ENCODE results near the gene SETD5. TPM values are rescaled to one million over a fixed set of nuclear protein-coding genes. Genes with fewer than 3 reads are reported as not detected.

The SETD5 gene
- total and polyA plus RNA-seq, 2 of the 4 experiments (the other 2 are of a cell fraction): 42.7 to 62.9 TPM

GRCh38 chr3:9386078-9386459 is 11.3 kb upstream of the SETD5 start:
- no peak overlapping the region for H2AK5ac ChIP-seq (ENCODE audit: low read depth, low read length)
- intact Hi-C loops (cut with micrococcal nuclease): no loop called here
- H3K9ac ChIP-seq (ENCODE audit: low read depth, low read length): no peak overlapping the region
- no TSS peak for BruUV-seq (replicated peaks)
- no peak overlapping the region for H4K5ac ChIP-seq (ENCODE audit: low read depth, low read length)
- H2AK9ac ChIP-seq (replicated peaks; ENCODE audit: low read depth, low read length, poor library complexity): no peak overlapping the region
- no peak overlapping the region for H4K8ac ChIP-seq (ENCODE audit: low read depth in 2 of 2, low read length in 2 of 2)
- H2BK15ac ChIP-seq (ENCODE audit: low read depth, low read length): no peak overlapping the region
- H3K23ac ChIP-seq (ENCODE audit: low read depth, low read length): no peak overlapping the region
- H3K4ac ChIP-seq (ENCODE audit: low read depth, low read length): no peak overlapping the region
- no peak overlapping the region for H4K91ac ChIP-seq (ENCODE audit: insufficient read depth, low read depth, low read length)
- peaks cover 52% of the 10 kb centered on the region for H3K36me3 ChIP-seq (ENCODE audit: control insufficient read depth, insufficient read depth, low read length)
- TF ChIP-seq CEBPB (IDR thresholded peaks at IDR 0.05; ENCODE audit: low read depth, low read length) (no peak), RFX5 (IDR thresholded peaks at IDR 0.05; ENCODE audit: low read depth, low read length) (no peak), ELK1 (IDR thresholded peaks at IDR 0.05; ENCODE audit: borderline replicate concordance, low read depth, low read length) (no peak), POLR2A (IDR thresholded peaks at IDR 0.05; ENCODE audit: low read depth, low read length) (no peak), RAD21 (IDR thresholded peaks at IDR 0.05; ENCODE audit: low read length) (no peak), MAZ (IDR thresholded peaks at IDR 0.05; ENCODE audit: borderline replicate concordance, low read depth, low read length) (no peak), NFE2L2 (IDR thresholded peaks at IDR 0.05; ENCODE audit: low read depth, low read length) (no peak), SMC3 (IDR thresholded peaks at IDR 0.05; ENCODE audit: low read depth, low read length) (no peak), CTCF (conservative IDR thresholded peaks at IDR 0.05; ENCODE audit: low read depth, low read length) (no peak), MAFK (IDR thresholded peaks at IDR 0.05; ENCODE audit: low read depth, low read length) (no peak), BHLHE40 (IDR thresholded peaks at IDR 0.05; ENCODE audit: low read depth, low read length) (no peak), CHD1 (IDR thresholded peaks at IDR 0.05; ENCODE audit: low read depth, low read length) (no peak)
- H2BK120ac ChIP-seq (ENCODE audit: low read depth, low read length): no peak overlapping the region
- no peak overlapping the region for H3K4me3 ChIP-seq (ENCODE audit: insufficient read depth, low read depth, low read length)
- no peak overlapping the region for H3K27ac ChIP-seq (ENCODE audit: insufficient read depth, low read length)
- H3K79me1 ChIP-seq (ENCODE audit: low read depth in 1 of 2, low read length in 2 of 2): peaks cover 22 to 60% of the 10 kb centered on the region in 2 experiments
- ATAC-seq (ENCODE audit: low read depth): no peak
- H2AFZ ChIP-seq (replicated peaks; ENCODE audit: low read length, poor library complexity): no peak overlapping the region
- dilution Hi-C loops (cut with HindIII; ENCODE audit: low sequenced_read_pairs, unreplicated experiment): no loop called here
- peaks cover 6% of the 10 kb centered on the region for H3K4me1 ChIP-seq (ENCODE audit: control insufficient read depth, insufficient read depth, low read length)
- H3K9me3 ChIP-seq (ENCODE audit: control insufficient read depth, insufficient read depth, low read length): no peaks in the 10 kb centered on the region
- ChIA-PET POLR2A (ENCODE audit: unreplicated experiment) (no interaction called here), CTCF (no interaction called here)
- H4K20me1 ChIP-seq (ENCODE audit: insufficient read depth, low read length): peaks cover 46% of the 10 kb centered on the region
- no peak for DNase-seq
- H3K56ac ChIP-seq (ENCODE audit: extremely low read depth, insufficient read depth, low read length): no peak overlapping the region
- in situ Hi-C loops (cut with MboI; ENCODE audit: low sequenced_read_pairs): no loop called here
- H3K18ac ChIP-seq (ENCODE audit: low read depth, low read length): no peak overlapping the region
- no peak overlapping the region for H3K14ac ChIP-seq (replicated peaks; ENCODE audit: low read depth, low read length)
- H2BK20ac ChIP-seq (ENCODE audit: low read depth, low read length): no peak overlapping the region
- H3K4me2 ChIP-seq (ENCODE audit: low read depth, low read length): no peak overlapping the region
- H2BK5ac ChIP-seq (ENCODE audit: low read depth, low read length, poor library complexity, severe bottlenecking): no peak overlapping the region
- no CpG with 5 or more reads among the region's 3 CpGs for WGBS, 2 experiments (ENCODE audit: extremely low coverage in 2 of 2, insufficient read length in 1 of 2)
- peaks cover 4% of the 10 kb centered on the region; the same call in 1 of the 2 replicates for H3K9me1 ChIP-seq (ENCODE audit: insufficient read depth, low read length)
- H3K27me3 ChIP-seq (ENCODE audit: control insufficient read depth, insufficient read depth, low read length): no peaks in the 10 kb centered on the region

Measured in IMR-90 (cell line).